Stimulated activated naive B cell treated with anti-CD40 and anti-IgM and Interleukin-4, amounts not matched to agents 10 μg/mL and 1 μg/mL and 100 μg/mL, for 72 hours (primary cell): ENCODE results near the gene MCCC1.
"Not testable (repeated sequence)": the region's sequence is repeated elsewhere in the genome, so short reads cannot be mapped to it uniquely, and the experiment has no call there.

Experiments used
- ATAC-seq, 2 donors: fragments of 150-1000 bp; cut with Tn5 transposase; replicated peaks; 2 replicates each; pipeline ENCODE4 v1.10.0; 2021; ENCODE audit warnings: moderate library complexity in 1 of 2
- DNase-seq: peaks from one replicate; pipeline ENCODE4 v3.0.0; 2021
- H3K27ac Mint-ChIP-seq: one replicate; pipeline ENCODE4 v1.8.0; 2022; ENCODE audit warnings: mild to moderate bottlenecking, mixed read lengths
- H3K27me3 Mint-ChIP-seq, 2 donors: one replicate each; pipeline ENCODE4 v1.8.0; 2022; ENCODE audit warnings: mixed read lengths in 2 of 2
- H3K36me3 Mint-ChIP-seq, 2 donors: one replicate each; pipeline ENCODE4 v1.8.0; 2022; ENCODE audit warnings: mixed read lengths in 2 of 2, mild to moderate bottlenecking in 1 of 2
- H3K4me1 Mint-ChIP-seq, 2 donors: one replicate each; pipeline ENCODE4 v1.8.0; 2022; ENCODE audit warnings: mixed read lengths in 2 of 2, mild to moderate bottlenecking in 1 of 2
- H3K4me3 Mint-ChIP-seq, 2 donors: one replicate each; pipeline ENCODE4 v1.8.0; 2022; ENCODE audit warnings: mild to moderate bottlenecking in 2 of 2, mixed read lengths in 2 of 2, moderate library complexity in 1 of 2
- H3K9me3 Mint-ChIP-seq, 2 donors: one replicate each; pipeline ENCODE4 v1.8.0; 2022; ENCODE audit warnings: mixed read lengths in 2 of 2, mild to moderate bottlenecking in 1 of 2

Gene MCCC1

DNA sequence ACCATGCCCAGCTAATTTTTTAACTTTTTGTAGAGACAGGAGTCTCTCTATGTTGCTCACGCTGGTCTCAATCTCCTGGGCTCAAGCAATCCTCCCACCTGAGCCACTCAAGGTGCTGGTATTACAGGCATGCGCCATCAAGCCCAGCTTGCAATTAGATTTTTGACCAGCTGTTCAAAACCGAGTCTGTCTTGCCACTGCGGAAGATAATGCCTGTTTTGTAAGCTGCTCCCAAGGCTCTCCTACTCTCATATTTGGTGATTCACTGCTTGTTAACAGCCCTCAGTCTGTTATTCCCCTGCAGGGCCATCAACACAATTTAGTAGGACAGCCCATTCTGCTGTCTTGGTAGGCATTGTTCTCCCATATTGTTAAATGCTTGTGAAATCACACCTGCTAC lies 17.8 kb upstream of the MCCC1 start:
- H3K4me1 Mint-ChIP-seq: peaks cover 23 to 30% of the 10 kb centered on the region in 2 donors
- H3K4me3 Mint-ChIP-seq: peak overlapping the region in 1 of 2 donors; percentile 81
- H3K27me3 Mint-ChIP-seq: peaks cover 23 to 24% of the 10 kb centered on the region in 2 donors
- no peaks in the 10 kb centered on the region for H3K36me3 Mint-ChIP-seq
- no peaks in the 10 kb centered on the region for H3K9me3 Mint-ChIP-seq
- ATAC-seq (no peak), DNase-seq (no peak)
- no peak overlapping the region for H3K27ac Mint-ChIP-seq

DNA sequence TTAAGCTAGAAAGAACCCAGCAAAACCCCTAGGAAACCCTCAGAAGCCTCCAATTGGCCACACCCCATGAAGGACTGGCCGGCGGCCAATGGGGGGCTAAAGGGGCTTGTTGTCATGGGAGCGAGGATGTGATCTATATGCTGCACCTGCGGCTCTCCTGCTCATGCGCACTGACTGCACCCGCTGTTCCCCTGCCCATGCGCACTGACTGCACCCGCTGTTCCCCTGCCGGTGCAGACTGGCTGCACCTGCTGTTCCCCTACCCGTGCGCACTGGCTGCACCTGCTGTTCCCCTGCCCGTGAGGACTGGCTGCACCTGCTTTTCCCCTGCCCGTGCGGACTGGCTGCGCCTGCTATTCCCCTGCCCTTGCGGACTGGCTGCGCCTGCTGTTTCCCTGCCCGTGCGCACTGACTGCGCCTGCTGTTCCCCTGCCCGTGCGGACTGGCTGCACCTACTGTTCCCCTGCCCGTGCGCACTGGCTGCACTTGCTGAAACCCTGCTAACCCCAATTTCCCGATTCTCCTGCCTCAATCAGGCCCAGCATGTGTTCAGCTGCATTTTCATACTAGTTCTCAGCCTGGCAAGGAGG lies 16.8 kb upstream of the MCCC1 start:
- ATAC-seq: peak; percentile 95
- Mint-ChIP-seq H3K4me3 (peak overlapping the region; percentile 81 to 83), H3K9me3 (no peaks in the 10 kb centered on the region), H3K27ac (no peak overlapping the region), H3K36me3 (no peaks in the 10 kb centered on the region), H3K4me1 (peaks cover 23 to 30% of the 10 kb centered on the region in 2 donors), H3K27me3 (peaks cover 16% of the 10 kb centered on the region in 2 donors)
- DNase-seq: peak; percentile 75

DNA sequence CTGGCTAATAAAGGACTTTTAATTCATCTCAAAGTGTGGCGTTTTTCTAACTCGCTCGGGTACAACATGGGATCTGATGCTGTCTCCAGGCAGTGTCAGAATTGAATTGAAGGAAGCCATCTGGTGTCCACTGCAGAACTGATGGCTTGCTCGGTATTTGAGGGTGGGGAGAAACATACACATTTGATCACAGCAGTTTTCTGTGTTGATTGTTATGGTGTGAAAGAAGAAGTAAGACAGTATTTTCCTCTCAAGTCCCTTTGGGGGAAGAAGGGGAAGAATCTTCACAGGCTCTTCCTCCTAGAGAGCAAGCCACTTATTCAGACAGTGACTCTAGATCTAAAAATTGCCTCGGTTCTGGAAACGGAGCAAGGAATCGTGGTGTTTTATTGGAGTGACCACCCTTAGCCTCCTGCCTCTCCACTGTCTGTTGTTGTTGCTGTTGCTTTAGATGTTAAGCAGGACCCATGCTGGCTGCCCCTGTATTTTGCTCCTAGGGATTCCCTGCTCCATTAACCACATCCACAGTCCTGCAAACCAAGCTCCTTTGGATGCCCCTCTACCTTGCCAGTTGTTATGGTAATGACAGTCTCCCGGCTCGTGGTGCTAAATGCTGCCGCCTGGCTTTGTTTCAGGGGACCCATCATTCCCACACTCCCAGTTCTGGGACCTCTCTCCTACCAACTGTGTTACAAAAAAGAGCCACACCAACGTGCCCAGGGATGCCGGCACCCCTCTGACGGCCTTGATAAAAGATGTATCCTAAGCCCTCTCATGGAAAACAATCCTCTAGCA lies 15.3 kb upstream of the MCCC1 start:
- DNase-seq: no peak
- peak; percentile 24 to 39 for ATAC-seq
- no peak overlapping the region for H3K27ac Mint-ChIP-seq
- peaks cover 23 to 30% of the 10 kb centered on the region in 2 donors for H3K4me1 Mint-ChIP-seq
- peak overlapping the region; percentile 29 to 81 for H3K4me3 Mint-ChIP-seq
- no peaks in the 10 kb centered on the region for H3K36me3 Mint-ChIP-seq
- peaks cover 7 to 8% of the 10 kb centered on the region in 2 donors for H3K27me3 Mint-ChIP-seq
- peaks cover 0 to 6% of the 10 kb centered on the region in 2 donors for H3K9me3 Mint-ChIP-seq

DNA sequence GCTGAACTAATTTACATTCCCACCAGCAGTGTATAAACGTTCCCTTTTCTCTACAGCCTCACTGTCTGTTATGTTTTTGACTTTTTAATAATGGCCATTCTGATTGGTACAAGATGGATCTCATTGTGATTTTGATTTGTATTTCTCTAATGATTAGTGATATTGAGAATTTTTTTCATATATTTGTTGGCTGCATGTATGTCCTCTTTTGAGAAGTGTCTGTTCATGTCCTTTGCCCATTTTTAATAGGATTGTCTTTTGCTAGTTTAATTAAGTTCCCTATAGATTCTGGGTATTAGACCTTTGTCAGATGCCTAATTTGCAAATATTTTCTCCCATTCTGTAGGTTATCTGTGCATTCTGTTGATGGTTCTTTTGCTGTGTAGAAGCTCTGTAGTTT lies 10.6 kb upstream of the MCCC1 start:
- not testable (repeated sequence) for H3K27ac Mint-ChIP-seq, DNase-seq, H3K27me3 Mint-ChIP-seq, H3K4me3 Mint-ChIP-seq, H3K36me3 Mint-ChIP-seq, ATAC-seq, H3K9me3 Mint-ChIP-seq
- peaks cover 13 to 27% of the 10 kb centered on the region in 2 donors for H3K4me1 Mint-ChIP-seq

DNA sequence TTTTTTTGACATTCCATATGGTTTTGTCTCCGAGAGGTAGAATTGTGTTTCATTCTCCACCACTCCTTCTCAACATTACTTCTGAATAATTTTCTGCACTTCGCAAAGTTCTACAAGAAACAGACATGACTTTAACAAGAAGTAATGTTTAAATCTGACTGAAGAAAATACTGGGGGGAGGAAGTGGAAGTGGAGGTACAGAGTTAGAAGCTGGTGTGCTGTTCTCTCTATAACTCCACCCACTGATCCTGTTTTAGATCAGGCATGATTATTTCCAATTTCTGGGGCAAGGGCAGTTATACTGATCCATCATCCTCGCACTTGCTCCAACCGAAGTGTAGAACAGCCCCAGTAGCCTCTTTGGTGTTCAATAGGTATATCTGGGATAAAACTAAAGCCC lies 9.2 kb upstream of the MCCC1 start:
- no peak overlapping the region for H3K27ac Mint-ChIP-seq
- no peak for DNase-seq
- no peak overlapping the region for H3K4me3 Mint-ChIP-seq
- H3K9me3 Mint-ChIP-seq: peaks cover 2 to 6% of the 10 kb centered on the region in 2 donors
- no peak for ATAC-seq
- peaks cover 6 to 17% of the 10 kb centered on the region in 2 donors for H3K4me1 Mint-ChIP-seq
- no peaks in the 10 kb centered on the region for H3K27me3 Mint-ChIP-seq
- no peaks in the 10 kb centered on the region for H3K36me3 Mint-ChIP-seq

DNA sequence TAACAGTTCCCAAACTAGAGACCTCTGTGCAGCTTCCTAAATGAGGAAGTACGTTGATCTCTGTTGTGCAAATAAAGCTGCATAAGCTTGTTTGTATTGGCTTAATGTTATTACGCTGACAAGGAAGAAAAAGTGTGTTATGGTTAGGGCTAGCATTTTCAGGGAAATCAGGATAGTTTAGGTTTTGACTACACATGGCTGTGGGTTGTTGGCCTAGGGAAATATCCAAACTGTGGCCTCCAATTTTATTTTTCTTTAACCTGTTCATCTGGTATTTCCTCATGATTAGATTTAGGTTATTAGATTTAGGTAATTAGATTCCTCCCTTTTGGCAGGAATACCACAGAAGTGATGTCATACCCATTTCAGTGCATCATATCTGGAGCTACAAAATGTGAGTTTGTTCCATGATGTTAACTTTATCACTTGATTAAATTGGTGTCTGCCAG lies 8.7 kb upstream of the MCCC1 start:
- H3K4me1 Mint-ChIP-seq: peaks cover 6 to 17% of the 10 kb centered on the region in 2 donors
- no peaks in the 10 kb centered on the region for H3K36me3 Mint-ChIP-seq
- H3K9me3 Mint-ChIP-seq: peaks cover 2 to 6% of the 10 kb centered on the region in 2 donors
- no peak overlapping the region for H3K4me3 Mint-ChIP-seq
- H3K27ac Mint-ChIP-seq: no peak overlapping the region
- ATAC-seq: no peak
- H3K27me3 Mint-ChIP-seq: no peaks in the 10 kb centered on the region
- DNase-seq: no peak

DNA sequence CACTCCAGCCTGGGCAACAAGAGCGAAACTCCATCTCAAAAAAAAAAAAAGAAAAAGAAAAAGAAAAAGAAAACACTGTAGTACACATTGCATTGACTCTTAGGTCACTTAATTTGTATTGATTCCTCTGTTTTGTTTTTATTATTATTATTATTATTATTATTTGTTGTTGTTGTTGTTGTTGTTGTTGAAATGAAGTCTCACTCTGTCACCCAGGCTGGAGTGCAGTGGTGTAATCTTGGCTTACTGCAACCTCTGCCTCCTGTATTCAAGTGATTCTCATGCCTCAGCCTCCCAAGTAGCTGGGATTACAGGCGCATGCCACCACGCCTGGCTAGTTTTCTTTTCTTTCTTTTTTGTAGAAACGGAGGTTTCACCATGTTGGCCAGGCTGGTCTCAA lies 8.1 kb upstream of the MCCC1 start:
- H3K27me3 Mint-ChIP-seq, H3K4me3 Mint-ChIP-seq, H3K36me3 Mint-ChIP-seq, DNase-seq, H3K27ac Mint-ChIP-seq, ATAC-seq, H3K9me3 Mint-ChIP-seq: not testable (repeated sequence)
- peaks cover 6 to 17% of the 10 kb centered on the region in 2 donors for H3K4me1 Mint-ChIP-seq

DNA sequence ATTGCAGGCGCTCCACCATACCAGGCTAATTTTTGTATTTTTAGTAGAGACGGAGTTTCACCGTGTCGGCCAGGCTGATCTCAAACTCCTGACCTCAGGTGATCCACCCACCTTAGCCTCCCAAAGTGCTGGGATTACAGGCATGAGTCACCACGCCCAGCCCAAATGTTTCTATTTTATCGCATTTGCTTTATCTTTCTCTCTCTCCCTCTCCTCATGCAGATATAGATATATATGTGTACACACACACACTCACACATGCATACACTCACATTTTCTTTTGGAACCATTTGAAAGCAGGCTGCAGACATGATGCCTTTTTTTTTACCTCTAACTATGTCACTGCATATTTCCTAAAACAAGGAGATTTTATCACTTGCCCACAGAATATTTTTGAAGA lies 7.3 kb upstream of the MCCC1 start:
- Mint-ChIP-seq H3K9me3 (peaks cover 2 to 6% of the 10 kb centered on the region in 2 donors), H3K4me3 (no peak overlapping the region), H3K27ac (no peak overlapping the region), H3K27me3 (no peaks in the 10 kb centered on the region), H3K4me1 (peaks cover 6 to 17% of the 10 kb centered on the region in 2 donors), H3K36me3 (peaks cover 0 to under 1% of the 10 kb centered on the region in 2 donors)
- ATAC-seq (no peak), DNase-seq (no peak)

DNA sequence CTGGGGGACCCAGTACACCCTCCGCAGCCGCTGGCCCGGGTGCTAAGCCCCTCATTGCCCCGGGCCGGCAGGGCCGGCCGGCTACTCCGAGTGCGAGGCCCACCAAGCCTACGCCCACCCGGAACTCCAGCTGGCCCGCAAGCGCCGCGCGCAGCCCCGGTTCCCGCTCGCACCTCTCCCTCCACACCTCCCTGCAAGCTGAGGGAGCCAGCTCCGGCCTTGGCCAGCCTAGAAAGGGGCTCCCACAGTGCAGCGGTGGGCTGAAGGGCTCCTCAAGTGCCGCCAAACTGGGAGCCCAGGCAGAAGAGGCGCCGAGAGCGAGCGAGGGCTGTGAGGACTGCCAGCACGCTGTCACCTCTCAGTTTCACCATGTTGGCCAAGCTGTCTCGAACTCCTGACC lies 4.7 kb upstream of the MCCC1 start:
- not testable (repeated sequence) for H3K27me3 Mint-ChIP-seq, H3K9me3 Mint-ChIP-seq, H3K4me3 Mint-ChIP-seq, H3K27ac Mint-ChIP-seq, DNase-seq, ATAC-seq, H3K36me3 Mint-ChIP-seq
- H3K4me1 Mint-ChIP-seq: peaks cover 13 to 35% of the 10 kb centered on the region in 2 donors

DNA sequence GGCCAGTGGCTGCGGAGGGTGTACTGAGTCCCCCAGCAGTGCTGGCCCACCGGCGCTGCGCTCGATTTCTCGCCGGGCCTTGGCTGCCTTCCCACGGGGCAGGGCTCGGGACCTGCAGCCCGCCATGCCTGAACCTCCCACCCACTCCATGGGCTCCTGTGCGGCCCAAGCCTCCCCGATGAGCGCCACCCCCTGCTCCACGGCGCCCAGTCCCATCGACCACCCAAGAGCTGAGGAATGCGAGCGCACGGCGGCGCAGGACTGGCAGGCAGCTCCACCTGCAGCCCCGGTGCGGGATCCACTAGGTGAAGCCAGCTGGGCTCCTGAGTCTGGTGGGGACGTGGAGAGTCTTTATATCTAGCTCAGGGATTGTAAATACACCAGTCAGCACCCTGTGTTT lies 1.7 kb upstream of the MCCC1 start:
- H3K9me3 Mint-ChIP-seq, H3K27me3 Mint-ChIP-seq, DNase-seq, ATAC-seq, H3K27ac Mint-ChIP-seq: not testable (repeated sequence)
- peaks cover 10 to 12% of the 10 kb centered on the region in 2 donors for H3K36me3 Mint-ChIP-seq
- peak overlapping the region in 1 of 2 donors; percentile 29 for H3K4me3 Mint-ChIP-seq
- peaks cover 14 to 25% of the 10 kb centered on the region in 2 donors for H3K4me1 Mint-ChIP-seq

DNA sequence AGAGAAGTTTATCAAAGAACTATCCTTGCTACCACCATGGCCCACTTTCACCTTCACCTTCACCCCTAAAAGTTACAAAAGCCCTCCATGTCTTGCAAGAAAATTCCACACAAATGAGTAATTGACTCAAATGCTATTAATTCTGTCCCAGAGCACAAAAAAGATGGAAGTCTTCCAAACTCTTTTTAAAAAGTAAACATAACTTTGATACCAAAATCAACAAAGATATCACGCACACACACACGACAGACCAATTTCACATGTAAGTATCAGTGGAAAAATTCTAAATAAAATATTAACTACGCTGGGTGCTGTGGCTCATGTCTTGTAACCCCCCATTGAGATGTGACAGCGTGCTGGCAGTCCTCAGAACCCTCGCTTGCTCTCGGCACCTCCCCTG lies 1.1 kb upstream of the MCCC1 start:
- ATAC-seq (no peak), DNase-seq (no peak)
- Mint-ChIP-seq H3K9me3 (no peaks in the 10 kb centered on the region), H3K4me3 (peak overlapping the region in 1 of 2 donors; percentile 57), H3K27me3 (no peaks in the 10 kb centered on the region), H3K36me3 (peaks cover 10 to 12% of the 10 kb centered on the region in 2 donors), H3K4me1 (peaks cover 14 to 25% of the 10 kb centered on the region in 2 donors), H3K27ac (peak overlapping the region; percentile 33)

DNA sequence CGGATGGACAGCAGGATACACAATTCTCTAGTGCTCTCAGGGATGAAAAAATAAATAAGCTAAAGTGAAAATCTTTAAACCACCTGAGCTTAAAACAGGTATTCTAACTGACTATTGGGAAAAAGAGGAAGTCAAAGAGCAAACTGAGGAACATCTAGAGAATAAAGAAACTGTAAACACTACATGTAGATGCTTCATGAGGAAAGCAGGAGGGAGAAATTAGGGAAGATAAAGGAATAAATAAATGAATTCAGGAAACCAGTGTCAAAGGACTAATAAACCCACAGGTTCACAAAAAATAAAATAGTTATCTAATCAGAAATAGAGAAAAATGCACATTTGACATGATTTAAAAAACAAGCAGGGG lies 525 bp upstream of the MCCC1 start:
- ATAC-seq (no peak), DNase-seq (no peak)
- no peaks in the 10 kb centered on the region for H3K9me3 Mint-ChIP-seq
- peak overlapping the region; percentile 90 to 94 for H3K4me3 Mint-ChIP-seq
- H3K27me3 Mint-ChIP-seq: no peaks in the 10 kb centered on the region
- peaks cover 10 to 12% of the 10 kb centered on the region in 2 donors for H3K36me3 Mint-ChIP-seq
- H3K4me1 Mint-ChIP-seq: peaks cover 14 to 25% of the 10 kb centered on the region in 2 donors
- peak overlapping the region; percentile 98 for H3K27ac Mint-ChIP-seq

DNA sequence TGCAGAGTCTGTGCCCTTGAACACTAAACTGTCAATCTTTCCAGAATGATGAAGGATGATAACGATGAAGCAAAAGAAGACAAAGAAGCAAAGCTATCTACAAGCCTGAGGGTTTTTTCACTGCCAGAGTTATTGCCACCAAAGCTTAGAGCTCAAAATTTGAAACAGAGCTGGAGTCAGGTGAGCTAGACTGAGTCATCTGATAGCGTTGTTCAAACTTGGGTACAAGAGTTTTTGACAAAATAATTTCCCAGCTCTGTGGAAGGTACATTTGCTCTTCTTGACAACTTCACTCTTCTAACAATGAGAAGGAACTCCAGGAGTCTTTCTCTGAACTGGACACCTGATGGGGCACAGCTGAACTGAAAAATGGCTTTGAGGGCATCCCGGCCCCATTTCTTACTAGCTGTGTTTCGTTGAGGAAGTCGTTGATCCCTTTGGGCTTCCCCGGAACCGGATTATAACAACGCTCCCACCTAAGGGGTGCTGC lies 715 bp downstream of the MCCC1 start:
- Mint-ChIP-seq H3K9me3 (no peaks in the 10 kb centered on the region), H3K4me3 (peak overlapping the region; percentile 90 to 94), H3K27me3 (no peaks in the 10 kb centered on the region), H3K27ac (peak overlapping the region; percentile 98), H3K4me1 (peaks cover 14 to 25% of the 10 kb centered on the region in 2 donors), H3K36me3 (peaks cover 11 to 13% of the 10 kb centered on the region in 2 donors)
- DNase-seq (no peak), ATAC-seq (peak; percentile 59 to 62)

DNA sequence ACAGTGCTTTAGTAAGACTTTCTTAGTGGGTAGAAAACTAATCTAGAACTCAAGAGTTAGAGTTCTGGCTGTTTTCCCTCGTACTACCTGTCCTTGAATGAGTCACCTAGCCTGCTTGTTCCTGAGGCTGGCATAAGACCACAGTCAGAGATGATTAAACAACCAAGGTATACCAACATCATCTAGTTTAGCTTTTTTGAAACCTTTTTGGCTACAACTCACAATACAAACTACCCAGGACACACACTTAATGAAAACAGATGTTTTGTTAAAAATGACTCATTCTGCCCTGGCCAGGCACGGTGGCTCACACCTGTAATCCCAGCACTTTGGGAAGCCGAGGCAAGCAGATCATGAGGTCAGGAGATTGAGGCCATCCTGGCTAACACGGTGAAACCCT lies 4.6 kb downstream of the MCCC1 start:
- Mint-ChIP-seq H3K4me1 (peaks cover 9 to 12% of the 10 kb centered on the region in 2 donors), H3K27ac (no peak overlapping the region), H3K4me3 (no peak overlapping the region), H3K36me3 (peaks cover 22 to 39% of the 10 kb centered on the region in 2 donors), H3K27me3 (no peaks in the 10 kb centered on the region), H3K9me3 (no peaks in the 10 kb centered on the region)
- DNase-seq (no peak), ATAC-seq (no peak)

DNA sequence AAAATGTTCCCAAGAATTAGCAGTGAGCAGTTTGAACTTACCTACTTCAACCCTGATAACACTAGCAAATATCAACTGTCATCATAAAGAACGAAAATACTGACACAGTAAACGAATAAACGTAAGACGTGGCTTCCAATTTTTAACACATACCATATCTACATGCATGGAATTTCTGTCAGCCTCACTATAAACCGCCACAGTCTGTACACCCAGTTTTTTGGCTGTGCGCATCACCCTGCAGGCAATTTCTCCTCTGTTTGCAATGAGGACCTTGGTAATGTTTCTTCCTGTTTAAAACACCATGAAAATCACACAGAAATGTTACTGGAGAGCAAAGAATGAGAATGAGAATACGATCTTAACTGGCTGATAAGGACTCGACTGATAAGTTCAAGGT lies 7.0 kb downstream of the MCCC1 start:
- Mint-ChIP-seq H3K36me3 (peaks cover 27 to 59% of the 10 kb centered on the region in 2 donors), H3K9me3 (no peaks in the 10 kb centered on the region), H3K27ac (no peak overlapping the region), H3K27me3 (no peaks in the 10 kb centered on the region), H3K4me1 (peaks cover 0 to 3% of the 10 kb centered on the region in 2 donors), H3K4me3 (no peak overlapping the region)
- no peak for DNase-seq
- no peak for ATAC-seq
